Neural progenitor cell (in vitro differentiated cells): ENCODE data around the gene PARVA. TPM values are rescaled to one million over a fixed set of nuclear protein-coding genes. Genes with fewer than 3 reads are reported as not detected.

Experiments
- DNase-seq: peaks from one replicate; pipeline ENCODE4 v3.0.0-alpha.2; 2016; ENCODE audit warnings: low spot score
- H2AFZ ChIP-seq: fragments of 200-600 bp; sonication (generic); replicated peaks from 2 replicates; pipeline ENCODE4 v1.6.1; 2016; ENCODE audit warnings: antibody characterized with exemption
- H3F3A ChIP-seq: fragments of 200-600 bp; sonication (generic); 2 replicates; pipeline ENCODE4 v1.6.1; 2016; ENCODE audit warnings: antibody characterized with exemption, low read depth
- H3K27ac ChIP-seq: fragments of 200-600 bp; sonication (generic); 2 replicates; pipeline ENCODE4 v1.5.1; 2016; ENCODE audit warnings: mild to moderate bottlenecking
- H3K27me3 ChIP-seq: fragments of 200-600 bp; sonication (generic); 2 replicates; pipeline ENCODE4 v1.6.1; 2016; ENCODE audit warnings: mild to moderate bottlenecking, moderate library complexity
- H3K36me3 ChIP-seq: fragments of 200-600 bp; sonication (generic); 2 replicates; pipeline ENCODE4 v1.5.1; 2016
- H3K4me1 ChIP-seq: fragments of 200-600 bp; sonication (generic); 2 replicates; pipeline ENCODE4 v1.6.1; 2016; ENCODE audit warnings: mixed run types
- H3K4me2 ChIP-seq: fragments of 200-600 bp; sonication (generic); 2 replicates; pipeline ENCODE4 v1.6.1; 2016
- H3K4me3 ChIP-seq: fragments of 200-600 bp; sonication (generic); 2 replicates; pipeline ENCODE4 v1.5.1; 2016
- H3K79me2 ChIP-seq: fragments of 200-600 bp; sonication (generic); 2 replicates; pipeline ENCODE4 v1.6.1; 2016; ENCODE audit warnings: low read depth
- H3K9ac ChIP-seq: fragments of 200-600 bp; sonication (generic); 2 replicates; pipeline ENCODE4 v1.6.1; 2016
- H3K9me3 ChIP-seq: fragments of 200-600 bp; sonication (generic); 2 replicates; pipeline ENCODE4 v1.5.1; 2016; ENCODE audit warnings: low read depth
- H4K20me1 ChIP-seq: fragments of 200-600 bp; sonication (generic); 2 replicates; pipeline ENCODE4 v1.6.1; 2016; ENCODE audit warnings: low read depth
- H3K27ac Mint-ChIP-seq: 3 replicates; pipeline ENCODE4 v1.8.0; 2021; ENCODE audit warnings: mixed read lengths
- H3K27me3 Mint-ChIP-seq: 2 replicates; pipeline ENCODE4 v1.8.0; 2022; ENCODE audit warnings: low read depth, mild to moderate bottlenecking, inconsistent platforms, moderate library complexity, mixed read lengths; ENCODE audit not compliant: insufficient read depth
- H3K36me3 Mint-ChIP-seq: 3 replicates; pipeline ENCODE4 v1.8.0; 2021; ENCODE audit warnings: mixed read lengths
- H3K4me1 Mint-ChIP-seq: 3 replicates; pipeline ENCODE4 v1.8.0; 2021; ENCODE audit warnings: mixed read lengths
- H3K4me3 Mint-ChIP-seq: 3 replicates; pipeline ENCODE4 v1.8.0; 2021; ENCODE audit warnings: mild to moderate bottlenecking, moderate library complexity, mixed read lengths
- H3K9me3 Mint-ChIP-seq: 3 replicates; pipeline ENCODE4 v1.8.0; 2020; ENCODE audit warnings: mixed read lengths
- EZH2 ChIP-seq: fragments of 200-600 bp; sonication (generic); IDR thresholded peaks from 2 replicates; pipeline ENCODE4 v1.6.1; 2017; ENCODE audit warnings: antibody characterized with exemption, mild to moderate bottlenecking, moderate library complexity
- EZH2phosphoT487 ChIP-seq: fragments of 200-600 bp; sonication (generic); IDR thresholded peaks from 2 replicates; pipeline ENCODE4 v1.6.1; 2017; ENCODE audit warnings: antibody characterized with exemption
- total RNA-seq: library from RNA; depleted of rRNA; stranded (reverse); fragments of >200 nt; gene quantifications from 2 replicates; pipeline ENCODE4 v1.2.3, GENCODE V29; 2015; ENCODE audit warnings: low replicate concordance
- TF ChIP-seq, protein P1 (sequence below): fragments of 200-600 bp; sonication (generic); IDR thresholded peaks from 2 replicates; pipeline ENCODE4 v1.5.1; 2017; ENCODE audit warnings: antibody characterized with exemption, mild to moderate bottlenecking

PARVA gene
- total RNA-seq, 1 donor from 2014 or later: 15.3 TPM

DNA sequence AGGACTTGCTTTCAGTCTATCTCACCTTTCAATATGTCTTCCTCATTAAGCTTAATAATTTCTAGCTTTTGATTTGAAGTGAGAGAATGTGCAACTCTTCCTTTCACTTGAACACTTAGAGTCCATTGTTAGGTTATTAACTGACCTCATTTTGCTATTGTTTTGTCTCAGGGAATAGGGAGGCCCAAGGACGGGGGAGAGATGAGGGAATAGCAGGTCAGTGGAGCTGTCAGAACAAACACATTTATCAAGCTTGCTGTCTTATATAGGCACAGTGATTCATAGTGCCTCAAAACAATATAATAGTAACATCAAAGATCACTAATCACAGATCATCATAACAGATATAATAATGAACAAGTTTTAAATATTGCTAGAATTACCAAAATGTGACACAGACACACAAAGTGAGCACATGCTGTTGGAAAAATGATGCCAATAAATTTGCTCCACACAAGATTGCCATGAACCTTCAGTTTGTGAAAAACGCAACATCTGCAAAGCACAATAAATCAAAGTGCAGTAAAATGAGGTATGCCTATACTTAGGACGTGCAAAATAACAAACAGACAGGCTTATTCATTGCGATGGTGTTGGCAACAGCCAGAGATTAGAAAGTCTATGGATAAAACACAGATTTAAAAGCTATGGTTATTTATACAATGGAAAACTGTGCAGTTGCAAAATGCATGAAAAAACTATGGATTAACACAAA lies 190.5 kb downstream of the PARVA start:
- H2AFZ ChIP-seq: no peak overlapping the region
- no peak overlapping the region for H3K4me3 ChIP-seq
- H3K9ac ChIP-seq: no peak overlapping the region
- Mint-ChIP-seq H3K27me3 (peaks cover 3% of the 10 kb centered on the region), H3K36me3 (no peaks in the 10 kb centered on the region), H3K4me1 (no peaks in the 10 kb centered on the region), H3K27ac (no peak overlapping the region), H3K4me3 (no peak overlapping the region), H3K9me3 (peaks cover 2% of the 10 kb centered on the region)
- no peak overlapping the region for H3K27ac ChIP-seq
- H3K79me2 ChIP-seq: no peaks in the 10 kb centered on the region
- no peaks in the 10 kb centered on the region for H3F3A ChIP-seq
- H3K36me3 ChIP-seq: no peaks in the 10 kb centered on the region
- no peaks in the 10 kb centered on the region for H3K9me3 ChIP-seq
- H4K20me1 ChIP-seq: no peaks in the 10 kb centered on the region
- H3K4me2 ChIP-seq: no peak overlapping the region
- no peaks in the 10 kb centered on the region for H3K27me3 ChIP-seq
- DNase-seq: no peak
- no peaks in the 10 kb centered on the region for H3K4me1 ChIP-seq
- TF ChIP-seq, protein P1, sequence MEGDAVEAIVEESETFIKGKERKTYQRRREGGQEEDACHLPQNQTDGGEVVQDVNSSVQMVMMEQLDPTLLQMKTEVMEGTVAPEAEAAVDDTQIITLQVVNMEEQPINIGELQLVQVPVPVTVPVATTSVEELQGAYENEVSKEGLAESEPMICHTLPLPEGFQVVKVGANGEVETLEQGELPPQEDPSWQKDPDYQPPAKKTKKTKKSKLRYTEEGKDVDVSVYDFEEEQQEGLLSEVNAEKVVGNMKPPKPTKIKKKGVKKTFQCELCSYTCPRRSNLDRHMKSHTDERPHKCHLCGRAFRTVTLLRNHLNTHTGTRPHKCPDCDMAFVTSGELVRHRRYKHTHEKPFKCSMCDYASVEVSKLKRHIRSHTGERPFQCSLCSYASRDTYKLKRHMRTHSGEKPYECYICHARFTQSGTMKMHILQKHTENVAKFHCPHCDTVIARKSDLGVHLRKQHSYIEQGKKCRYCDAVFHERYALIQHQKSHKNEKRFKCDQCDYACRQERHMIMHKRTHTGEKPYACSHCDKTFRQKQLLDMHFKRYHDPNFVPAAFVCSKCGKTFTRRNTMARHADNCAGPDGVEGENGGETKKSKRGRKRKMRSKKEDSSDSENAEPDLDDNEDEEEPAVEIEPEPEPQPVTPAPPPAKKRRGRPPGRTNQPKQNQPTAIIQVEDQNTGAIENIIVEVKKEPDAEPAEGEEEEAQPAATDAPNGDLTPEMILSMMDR: no peak
- TF ChIP-seq EZH2phosphoT487: no peak
- TF ChIP-seq EZH2: no peak

DNA sequence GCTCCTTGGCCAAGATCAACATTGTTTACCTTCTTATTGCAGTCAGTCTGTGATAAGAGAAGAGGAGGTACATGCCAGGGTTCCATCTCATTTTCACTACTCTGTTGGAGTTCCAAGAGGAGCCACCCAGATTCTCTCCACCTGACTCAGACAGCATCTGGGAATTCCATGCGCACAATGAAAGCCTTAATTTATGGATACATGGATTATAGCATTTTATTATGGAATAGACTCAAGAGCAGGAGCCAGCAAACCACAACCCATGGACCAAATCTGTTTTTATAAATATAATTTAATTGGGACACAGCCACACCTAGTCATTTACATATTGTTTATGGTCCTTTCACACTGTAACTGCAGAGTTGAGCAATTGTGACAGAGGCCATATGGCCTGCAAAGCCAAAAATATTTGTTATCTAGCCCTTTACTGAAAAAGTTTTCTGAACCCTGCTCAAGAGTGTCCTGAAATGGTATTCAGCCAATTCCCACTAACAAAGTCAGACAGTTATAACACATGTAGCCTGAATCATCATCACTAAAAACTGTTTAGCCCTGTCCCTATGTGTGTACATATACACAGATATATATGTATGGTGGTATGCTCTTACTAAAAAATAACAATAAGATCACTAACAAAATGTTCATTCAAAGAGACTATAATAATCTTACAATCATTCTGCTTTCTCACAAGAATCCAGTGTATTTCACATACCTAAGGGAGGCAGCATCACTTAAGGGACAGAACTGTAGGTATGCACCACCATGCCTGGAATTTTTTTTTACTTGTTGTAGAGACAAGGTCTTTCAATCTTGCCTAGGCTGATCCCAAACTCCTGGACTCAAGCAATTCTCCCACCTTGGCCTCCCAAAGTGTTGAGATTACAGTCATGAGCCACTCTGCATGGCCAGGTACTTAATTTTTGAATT lies 192.4 kb downstream of the PARVA start:
- no peaks in the 10 kb centered on the region for H3K79me2 ChIP-seq
- no peaks in the 10 kb centered on the region for H3K36me3 ChIP-seq
- no peaks in the 10 kb centered on the region for H3K36me3 Mint-ChIP-seq
- TF ChIP-seq EZH2 (no peak), EZH2phosphoT487 (no peak)
- TF ChIP-seq, protein P1: no peak
- H2AFZ ChIP-seq: no peak overlapping the region
- H3K9me3 ChIP-seq: no peaks in the 10 kb centered on the region
- peaks cover 2% of the 10 kb centered on the region for H3K9me3 Mint-ChIP-seq
- H3K4me1 Mint-ChIP-seq: no peaks in the 10 kb centered on the region
- no peak overlapping the region for H3K4me3 ChIP-seq
- no peaks in the 10 kb centered on the region for H4K20me1 ChIP-seq
- H3K4me2 ChIP-seq: no peak overlapping the region
- DNase-seq: no peak
- H3K27ac ChIP-seq: no peak overlapping the region
- no peaks in the 10 kb centered on the region for H3F3A ChIP-seq
- no peak overlapping the region for H3K27ac Mint-ChIP-seq
- H3K4me1 ChIP-seq: no peaks in the 10 kb centered on the region
- no peaks in the 10 kb centered on the region for H3K27me3 ChIP-seq
- H3K27me3 Mint-ChIP-seq: peaks cover 3% of the 10 kb centered on the region
- H3K9ac ChIP-seq: no peak overlapping the region
- H3K4me3 Mint-ChIP-seq: no peak overlapping the region

DNA sequence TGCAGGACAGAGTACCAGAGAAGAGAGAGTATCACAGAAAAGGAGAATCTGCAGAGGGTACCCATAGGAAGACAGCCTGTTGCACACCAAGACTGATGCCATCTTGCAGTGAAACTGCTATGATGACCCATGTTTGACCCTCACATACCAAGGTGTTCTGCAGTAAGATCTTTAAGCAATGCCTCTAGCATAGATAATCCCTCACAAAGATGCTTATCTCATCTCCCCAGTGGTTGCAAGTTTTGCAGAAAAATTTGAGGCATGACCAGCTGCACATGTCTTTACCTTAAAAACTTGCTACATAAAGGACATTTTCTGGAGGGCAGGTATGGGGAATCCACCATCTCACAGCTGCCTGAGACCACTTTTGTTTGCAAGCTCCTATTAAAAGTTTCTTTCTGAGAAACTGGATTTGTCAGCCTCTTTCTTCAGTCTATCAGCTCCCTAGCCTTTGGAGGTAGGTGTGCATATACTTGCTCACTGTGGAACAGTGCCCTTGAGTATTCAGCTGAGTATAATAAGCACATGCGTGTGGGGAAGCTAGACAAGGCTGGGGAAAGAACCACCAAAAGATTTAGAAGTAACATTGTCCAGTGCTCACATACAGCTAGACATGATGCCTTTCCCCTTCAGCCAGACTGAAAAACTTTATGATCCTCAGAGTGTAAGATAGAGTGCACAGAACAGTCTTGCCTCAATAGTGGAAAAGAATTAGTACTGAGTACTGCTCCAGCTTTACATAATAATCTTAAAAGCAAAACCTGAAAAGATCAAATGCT lies 196.5 kb downstream of the PARVA start:
- Histone ChIP-seq H3K4me2 (no peak overlapping the region), H3K79me2 (no peaks in the 10 kb centered on the region), H3K36me3 (no peaks in the 10 kb centered on the region), H2AFZ (no peak overlapping the region), H4K20me1 (no peaks in the 10 kb centered on the region), H3K4me3 (no peak overlapping the region), H3F3A (no peaks in the 10 kb centered on the region), H3K9me3 (no peaks in the 10 kb centered on the region), H3K27ac (no peak overlapping the region), H3K9ac (no peak overlapping the region), H3K27me3 (no peaks in the 10 kb centered on the region), H3K4me1 (no peaks in the 10 kb centered on the region)
- no peak for DNase-seq
- no peak overlapping the region for H3K4me3 Mint-ChIP-seq
- no peaks in the 10 kb centered on the region for H3K27me3 Mint-ChIP-seq
- H3K27ac Mint-ChIP-seq: no peak overlapping the region
- TF ChIP-seq EZH2: no peak
- no peak for TF ChIP-seq EZH2phosphoT487
- TF ChIP-seq, protein P1: no peak
- no peaks in the 10 kb centered on the region for H3K9me3 Mint-ChIP-seq
- H3K36me3 Mint-ChIP-seq: no peaks in the 10 kb centered on the region
- no peaks in the 10 kb centered on the region for H3K4me1 Mint-ChIP-seq
